ENCODE measurements around the gene RAE1. TPM values are rescaled to one million over a fixed set of nuclear protein-coding genes. Genes with fewer than 3 reads are reported as not detected.

Gene RAE1
- total RNA-seq, 6 donors from 2014 or later, result 10.1 to 31.0 (median 17.9) TPM

- H3K4me1 ChIP-seq, result peaks cover 50 to 96% (median 73%) of the 10 kb centered on the region in 4 donors
- TF ChIP-seq POLR2AphosphoS5 (IDR thresholded peaks at IDR 0.05), result no peak
- no peak for TF ChIP-seq POLR2A (IDR thresholded peaks at IDR 0.05)
- TF ChIP-seq CTCF (IDR thresholded peaks at IDR 0.05), result no peak
- no peak for TF ChIP-seq EP300 (IDR thresholded peaks at IDR 0.05)
Observed at GRCh38 chr20:57394121-57395082, 43.3 kb downstream of the RAE1 start.

GRCh38 chr20:57395111-57395966 is 44.3 kb downstream of the RAE1 start:
- Histone ChIP-seq H3K4me1 (peaks cover 49 to 96% (median 72%) of the 10 kb centered on the region in 4 donors), H3K27ac (peak overlapping the region; percentile 25 to 76 (median 65)), H3K27me3 (no peaks in the 10 kb centered on the region), H3K36me3 (peaks cover 0 to 36% (median 22%) of the 10 kb centered on the region in 4 donors), H3K9me3 (no peaks in the 10 kb centered on the region), H3K4me3 (no peak overlapping the region)
- ATAC-seq (ENCODE audit: low FRiP score in 2 of 2), result peak in 1 of 2 donors; percentile 48
- 80 to 81% methylated on average over 8 to 31 of the region's 31 CpGs for WGBS, 2 donors
- TF ChIP-seq EP300 (IDR thresholded peaks at IDR 0.05) (no peak), POLR2AphosphoS5 (IDR thresholded peaks at IDR 0.05) (no peak), CTCF (IDR thresholded peaks at IDR 0.05) (no peak)
- peak in 1 of 2 donors; percentile 86 for DNase-seq

More at GRCh38 chr20:57394121-57395082, 43.3 kb downstream of the RAE1 start:
- H3K9me3 ChIP-seq, result no peaks in the 10 kb centered on the region
- peak overlapping the region in 3 of 4 donors; percentile 56 to 91 (median 76) for H3K27ac ChIP-seq
- WGBS, 2 donors, result 82 to 83% methylated on average over 13 to 26 of the region's 27 CpGs
- no peak overlapping the region for H3K4me3 ChIP-seq
- ATAC-seq (ENCODE audit: low FRiP score in 2 of 2) (no peak), DNase-seq (no peak)
- peaks cover 0 to 32% (median 19%) of the 10 kb centered on the region in 4 donors for H3K36me3 ChIP-seq
- no peaks in the 10 kb centered on the region for H3K27me3 ChIP-seq

- Histone ChIP-seq H3K4me1 (peaks cover 45 to 94% (median 65%) of the 10 kb centered on the region in 4 donors), H3K27me3 (no peaks in the 10 kb centered on the region), H3K4me3 (no peak overlapping the region), H3K27ac (peak overlapping the region in 3 of 4 donors; percentile 56 to 76 (median 74)), H3K36me3 (peaks cover 0 to 47% (median 27%) of the 10 kb centered on the region in 4 donors), H3K9me3 (no peaks in the 10 kb centered on the region)
- ATAC-seq (ENCODE audit: low FRiP score in 2 of 2), result no peak
- 94 to 99% methylated on average over 13 to 15 of the region's 16 CpGs for WGBS, 2 donors
- no peak for TF ChIP-seq CTCF (IDR thresholded peaks at IDR 0.05)
- no peak for TF ChIP-seq POLR2AphosphoS5 (IDR thresholded peaks at IDR 0.05)
- TF ChIP-seq EP300 (IDR thresholded peaks at IDR 0.05), result no peak
- TF ChIP-seq POLR2A (IDR thresholded peaks at IDR 0.05), result no peak
- DNase-seq, result no peak
Observed at GRCh38 chr20:57396212-57396983, 45.3 kb downstream of the RAE1 start.

GRCh38 chr20:57396984-57397692 is 46.1 kb downstream of the RAE1 start:
- H3K27me3 ChIP-seq, result no peaks in the 10 kb centered on the region
- no peaks in the 10 kb centered on the region for H3K9me3 ChIP-seq
- DNase-seq (no peak), ATAC-seq (ENCODE audit: low FRiP score in 2 of 2) (no peak)
- peaks cover 43 to 87% (median 64%) of the 10 kb centered on the region in 4 donors for H3K4me1 ChIP-seq
- 90 to 97% methylated on average over 5 to 8 of the region's 16 CpGs for WGBS, 2 donors
- peaks cover 0 to 54% (median 31%) of the 10 kb centered on the region in 4 donors for H3K36me3 ChIP-seq
- peak overlapping the region in 2 of 4 donors; percentile 12 to 69 for H3K27ac ChIP-seq
- TF ChIP-seq CTCF (IDR thresholded peaks at IDR 0.05), result no peak
- TF ChIP-seq POLR2AphosphoS5 (IDR thresholded peaks at IDR 0.05), result no peak
- no peak for TF ChIP-seq POLR2A (IDR thresholded peaks at IDR 0.05)
- no peak overlapping the region for H3K4me3 ChIP-seq
